K562 (cell line): Measurements from ENCODE around the gene TLR8. TPM values are rescaled to one million over a fixed set of nuclear protein-coding genes. Genes with fewer than 3 reads are reported as not detected.

ENCODE experiments used
- ATAC-seq: fragments of 200-7000 bp; cut with Tn5 transposase; 3 replicates; pipeline ENCODE4 v1.9.1; 2020; ENCODE audit warnings: moderate library complexity
- BruUV-seq: library from RNA; stranded (reverse); fragments of 400-500 nt; replicated peaks from 2 replicates; lab custom pipeline; 2021; lab: Mats Ljungman, UMichigan
- CTCF ChIA-PET: fragments of 300-600 bp; formaldehyde crosslinking; extraction: SDS; loops from one replicate; lab custom pipeline; 2021; ENCODE audit warnings: low intra/inter-chr PET ratio; lab: Yijun Ruan, JAX
- POLR2A ChIA-PET: fragments of 300-600, 350-650 bp; sonication (Branson Sonifier 250); formaldehyde crosslinking; extraction: SDS; loops from one replicate; lab custom pipeline; 2021; ENCODE audit warnings: antibody characterized with exemption, inconsistent platforms; lab: Yijun Ruan, JAX
- DNase-seq, 4 experiments: peaks; one replicate each; pipeline versions ENCODE4 v3.0.0 to v3.0.0-alpha.2; 2011 to 2018; ENCODE audit warnings: low spot score in 3 of 4, mixed read lengths in 3 of 4; ENCODE audit errors: extremely low read depth in 1 of 4
- FAIRE-seq: peaks from 2 replicates; lab custom pipeline; 2011; peaks lifted over from hg19 to GRCh38; lab: Jason Lieb, UNC
- H2AFZ ChIP-seq: 2 replicates; pipeline ENCODE4 v1.6.0; 2011; ENCODE audit warnings: low read depth, low read length, control low read depth, inconsistent platforms
- H3K27ac ChIP-seq: fragments of 200-600 bp; 3 replicates; pipeline ENCODE4 v1.8.0; 2011; ENCODE audit warnings: low read depth, mild to moderate bottlenecking, control low read depth, inconsistent platforms, low read length, moderate library complexity, mixed read lengths; ENCODE audit errors: extremely low read depth
- H3K27me3 ChIP-seq, 2 experiments: fragments of 300-600 bp in 1 of 2; 2 replicates in 1 of 2; 3 replicates in 1 of 2; pipeline versions ENCODE4 v1.6.0 to v1.8.0; 2011; ENCODE audit warnings: inconsistent platforms in 2 of 2, low read length in 2 of 2, mild to moderate bottlenecking in 1 of 2, mixed read lengths in 1 of 2, moderate library complexity in 1 of 2; ENCODE audit not compliant: control insufficient read depth in 2 of 2, insufficient read depth in 2 of 2
- H3K36me3 ChIP-seq: fragments of 300-600 bp; 3 replicates; pipeline ENCODE4 v1.8.0; 2011; ENCODE audit warnings: mild to moderate bottlenecking, low read length, inconsistent platforms; ENCODE audit not compliant: control insufficient read depth, insufficient read depth
- H3K4me1 ChIP-seq, 2 experiments: fragments of 200-600 bp in 1 of 2; replicated peaks in 1 of 2; 2 replicates in 1 of 2; 3 replicates in 1 of 2; pipeline versions ENCODE4 v1.5.1 to v1.8.0; 2011; ENCODE audit warnings: inconsistent platforms in 2 of 2, low read length in 2 of 2, mild to moderate bottlenecking in 1 of 2, mixed read lengths in 1 of 2, moderate library complexity in 1 of 2; ENCODE audit not compliant: control insufficient read depth in 2 of 2, insufficient read depth in 2 of 2
- H3K4me2 ChIP-seq: 2 replicates; pipeline ENCODE4 v1.6.1; 2011; ENCODE audit warnings: low read length, control low read depth, inconsistent platforms, mixed read lengths; ENCODE audit not compliant: insufficient read depth
- H3K4me3 ChIP-seq: fragments of 200-600 bp; sonication (generic), shearing (Covaris generic); 2 replicates; pipeline ENCODE4 v1.5.1; 2016; ENCODE audit warnings: control low read depth, inconsistent platforms
- H3K79me2 ChIP-seq: fragments of 200-600 bp; 3 replicates; pipeline ENCODE4 v1.8.0; 2011; ENCODE audit warnings: low read length, inconsistent platforms; ENCODE audit not compliant: control insufficient read depth, insufficient read depth
- H3K9ac ChIP-seq, 2 experiments: 2 replicates each; pipeline versions ENCODE4 v1.6.0 to v1.6.1; 2011; ENCODE audit warnings: low read depth in 2 of 2, low read length in 2 of 2, control low read depth in 1 of 2, inconsistent platforms in 1 of 2, mild to moderate bottlenecking in 1 of 2, mixed read lengths in 1 of 2; ENCODE audit not compliant: insufficient read depth in 1 of 2
- H3K9me1 ChIP-seq: one replicate; pipeline ENCODE4 v1.6.0; 2011; ENCODE audit warnings: inconsistent platforms, mild to moderate bottlenecking, low read length, moderate library complexity; ENCODE audit not compliant: control insufficient read depth, insufficient read depth
- H3K9me3 ChIP-seq: replicated peaks from 2 replicates; pipeline ENCODE4 v1.5.1; 2011; ENCODE audit warnings: low read depth, low read length, inconsistent platforms; ENCODE audit not compliant: control insufficient read depth, insufficient read depth
- H4K20me1 ChIP-seq: replicated peaks from 2 replicates; pipeline ENCODE4 v1.6.1; 2011; ENCODE audit warnings: low read length, inconsistent platforms, mixed read lengths; ENCODE audit not compliant: control insufficient read depth, insufficient read depth
- ATF7 ChIP-seq: fragments of 450-650 bp; IDR thresholded peaks from 2 replicates; pipeline ENCODE4 v1.7.1; 2014; ENCODE audit warnings: mild to moderate bottlenecking, moderate library complexity
- EZH2 ChIP-seq: IDR thresholded peaks from 2 replicates; pipeline ENCODE4 v1.6.1; 2012; ENCODE audit warnings: low read depth, mild to moderate bottlenecking, inconsistent platforms, low read length, borderline replicate concordance
- KAT2B ChIP-seq: IDR thresholded peaks from one replicate; pipeline ENCODE4 v1.6.1; 2012; ENCODE audit warnings: low read depth, mild to moderate bottlenecking, control low read depth, inconsistent platforms, low read length, moderate library complexity
- NCOA1 ChIP-seq: fragments of 450-650 bp; IDR thresholded peaks from 2 replicates; pipeline ENCODE4 v1.6.1; 2016; ENCODE audit warnings: low read depth
- NR2C2 ChIP-seq, 2 experiments: fragments of 200-800 bp in 1 of 2; sonication (Bioruptor generic) in 1 of 2; sonication (generic) in 1 of 2; formaldehyde crosslinking in 1 of 2; IDR thresholded peaks; 2 replicates each; pipeline versions ENCODE4 v1.6.1 to v1.8.0; 2016 to 2022; ENCODE audit warnings: mild to moderate bottlenecking in 1 of 2, missing compliant biosample characterization in 1 of 2, missing genetic modification characterization in 1 of 2, missing genetic modification reagents in 1 of 2
- POLR3G ChIP-seq: IDR thresholded peaks from 2 replicates; pipeline ENCODE4 v1.6.1; 2011; ENCODE audit not compliant: insufficient read length, insufficient replicate concordance; ENCODE audit errors: extremely low read depth
- RBM25 ChIP-seq: fragments of 200-400 bp; formaldehyde crosslinking; IDR thresholded peaks from 2 replicates; pipeline ENCODE4 v1.6.1; 2018; ENCODE audit warnings: low read length, low read depth, moderate library complexity; ENCODE audit not compliant: severe bottlenecking
- WHSC1 ChIP-seq: IDR thresholded peaks from one replicate; pipeline ENCODE4 v1.6.1; 2012; ENCODE audit warnings: low read length, control low read depth, inconsistent platforms
- ZFP1 ChIP-seq: fragments of 450-650 bp; formaldehyde crosslinking; IDR thresholded peaks from 2 replicates; pipeline ENCODE4 v1.4.0; 2020; ENCODE audit warnings: mild to moderate bottlenecking, mixed read lengths
- ZNF324 ChIP-seq: fragments of 250-450 bp; sonication (Bioruptor Pico); IDR thresholded peaks from 2 replicates; pipeline ENCODE4 v1.4.0; 2020; ENCODE audit warnings: mild to moderate bottlenecking
- WGBS: fragments of 100-300 bp; shearing (Covaris generic); methylation state at CpG from one replicate; pipeline ENCODE4 v1.1.6; 2016; ENCODE audit warnings: low coverage, mixed read lengths; ENCODE audit not compliant: insufficient coverage; ENCODE audit errors: missing lambda C conversion rate; 5-methylcytosine and 5-hydroxymethylcytosine counted together
- in situ Hi-C: fragments of 300-500 bp; cut with MboI; formaldehyde crosslinking; loops from 4 replicates; pipeline ENCODE4 v1.15.0; 2018; ENCODE audit warnings: inconsistent platforms, mixed read lengths
- intact Hi-C: fragments of 100-400 bp; cut with micrococcal nuclease; formaldehyde crosslinking; loops from 2 replicates; pipeline ENCODE4 v1.14.2; 2022
- polyA plus RNA-seq, 8 experiments: library from polyadenylated mRNA; depleted of rRNA in 4 of 8; stranded (reverse) in 5 of 8; unstranded in 3 of 8; fragments of >200 nt; fragmentation: Nextera tagmentation in 2 of 8; fragmentation: Illumina TruSeq in 1 of 8; extraction: Ambion mirVana in 2 of 8; extraction: Trizol in 1 of 8; gene quantifications; 2 replicates each; pipeline versions ENCODE4 v1.2.1 to v1.2.3, GENCODE V29; 2011 to 2014; ENCODE audit warnings: inconsistent platforms in 1 of 8, missing spikeins in 1 of 8
- total RNA-seq, 7 experiments: library from RNA; depleted of rRNA in 6 of 7; stranded (reverse); fragments of >200 nt in 6 of 7; fragmentation: Illumina TruSeq in 2 of 7; extraction: Trizol in 2 of 7; gene quantifications; 2 replicates each; pipeline versions ENCODE4 v1.2.1 to v1.2.3, GENCODE V29; 2011 to 2021; ENCODE audit warnings: low replicate concordance in 1 of 7
- TF ChIP-seq, protein P1 (sequence below), 2 experiments: fragments of 450-650 bp; IDR thresholded peaks; 2 replicates each; pipeline ENCODE4 v1.6.1; 2016
- TF ChIP-seq, protein P2 (sequence below): fragments of 200-400 bp; formaldehyde crosslinking; IDR thresholded peaks from 2 replicates; pipeline ENCODE4 v1.6.1; 2017; ENCODE audit warnings: mild to moderate bottlenecking, low read depth, low read length, moderate library complexity
- TF ChIP-seq, protein P3 (sequence below): fragments of 200-800 bp; sonication (Bioruptor generic); IDR thresholded peaks from 2 replicates; pipeline ENCODE4 v1.6.1; 2016; ENCODE audit warnings: missing genetic modification characterization, missing compliant biosample characterization

The TLR8 gene
- total and polyA plus RNA-seq, 9 of the 15 experiments (the other 6 are each of a cell fraction or from before 2014, with no cell fraction given) = not detected

DNA sequence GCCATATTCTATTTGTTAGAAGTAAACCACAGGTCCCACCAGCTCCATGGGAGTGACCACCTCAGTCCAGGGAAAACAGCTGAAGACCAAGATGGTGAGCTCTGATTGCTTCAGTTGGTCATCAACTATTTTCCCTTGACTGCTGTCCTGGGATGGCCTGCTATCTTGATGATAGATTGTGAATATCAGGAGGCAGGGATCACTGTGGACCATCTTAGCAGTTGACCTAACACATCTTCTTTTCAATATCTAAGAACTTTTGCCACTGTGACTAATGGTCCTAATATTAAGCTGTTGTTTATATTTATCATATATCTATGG, 16.1 kb downstream of the TLR8 start (continued):
- TF ChIP-seq, protein P1, sequence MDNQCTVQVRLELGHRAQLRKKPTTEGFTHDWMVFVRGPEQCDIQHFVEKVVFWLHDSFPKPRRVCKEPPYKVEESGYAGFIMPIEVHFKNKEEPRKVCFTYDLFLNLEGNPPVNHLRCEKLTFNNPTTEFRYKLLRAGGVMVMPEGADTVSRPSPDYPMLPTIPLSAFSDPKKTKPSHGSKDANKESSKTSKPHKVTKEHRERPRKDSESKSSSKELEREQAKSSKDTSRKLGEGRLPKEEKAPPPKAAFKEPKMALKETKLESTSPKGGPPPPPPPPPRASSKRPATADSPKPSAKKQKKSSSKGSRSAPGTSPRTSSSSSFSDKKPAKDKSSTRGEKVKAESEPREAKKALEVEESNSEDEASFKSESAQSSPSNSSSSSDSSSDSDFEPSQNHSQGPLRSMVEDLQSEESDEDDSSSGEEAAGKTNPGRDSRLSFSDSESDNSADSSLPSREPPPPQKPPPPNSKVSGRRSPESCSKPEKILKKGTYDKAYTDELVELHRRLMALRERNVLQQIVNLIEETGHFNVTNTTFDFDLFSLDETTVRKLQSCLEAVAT (IDR thresholded peaks at IDR 0.05) = peak in 1 of 2 experiments; percentile 92; a peak in 2 of 4 replicates

DNA sequence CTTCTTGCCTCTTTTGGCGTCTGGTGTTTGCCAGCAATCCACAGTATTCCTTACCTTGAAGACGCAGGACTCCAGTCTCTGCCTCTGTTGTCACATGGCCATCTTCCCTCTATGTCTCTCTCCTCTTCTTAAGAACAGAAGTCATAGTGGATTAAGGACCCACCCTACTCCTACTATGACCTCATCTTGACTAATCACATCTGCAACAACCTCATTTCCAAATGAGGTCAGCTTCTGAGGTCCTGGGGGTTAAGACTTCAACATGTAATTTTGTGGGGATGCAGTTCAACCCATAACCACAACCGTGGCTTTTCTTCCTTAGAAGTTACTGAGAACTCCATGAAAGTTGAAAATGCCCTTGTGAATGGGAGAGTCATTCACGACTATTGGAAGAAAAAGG, 23.3 kb downstream of the TLR8 start:
- Histone ChIP-seq H4K20me1 (no peaks in the 10 kb centered on the region), H3K4me3 (no peak overlapping the region), H3K9ac (no peak overlapping the region), H2AFZ (no peak overlapping the region), H3K9me3 (no peaks in the 10 kb centered on the region), H3K36me3 (no peaks in the 10 kb centered on the region), H3K4me1 (peaks cover 0 to 5% of the 10 kb centered on the region in 2 experiments; a peak in 2 of 5 replicates), H3K27ac (peak overlapping the region; percentile 11; the same call in 1 of the 3 replicates), H3K79me2 (no peaks in the 10 kb centered on the region), H3K27me3 (no peaks in the 10 kb centered on the region), H3K4me2 (no peak overlapping the region), H3K9me1 (no peaks in the 10 kb centered on the region)
- POLR2A ChIA-PET = no interaction called here
- ATAC-seq (peak; percentile 54), FAIRE-seq (no peak), DNase-seq (no peak)
- no TSS peak for BruUV-seq
- CTCF ChIA-PET = no interaction called here
- intact Hi-C loops = no loop called here
- in situ Hi-C loops = no loop called here
- WGBS = 36% methylated on average over 4 of the region's 4 CpGs
- TF ChIP-seq, protein P2, sequence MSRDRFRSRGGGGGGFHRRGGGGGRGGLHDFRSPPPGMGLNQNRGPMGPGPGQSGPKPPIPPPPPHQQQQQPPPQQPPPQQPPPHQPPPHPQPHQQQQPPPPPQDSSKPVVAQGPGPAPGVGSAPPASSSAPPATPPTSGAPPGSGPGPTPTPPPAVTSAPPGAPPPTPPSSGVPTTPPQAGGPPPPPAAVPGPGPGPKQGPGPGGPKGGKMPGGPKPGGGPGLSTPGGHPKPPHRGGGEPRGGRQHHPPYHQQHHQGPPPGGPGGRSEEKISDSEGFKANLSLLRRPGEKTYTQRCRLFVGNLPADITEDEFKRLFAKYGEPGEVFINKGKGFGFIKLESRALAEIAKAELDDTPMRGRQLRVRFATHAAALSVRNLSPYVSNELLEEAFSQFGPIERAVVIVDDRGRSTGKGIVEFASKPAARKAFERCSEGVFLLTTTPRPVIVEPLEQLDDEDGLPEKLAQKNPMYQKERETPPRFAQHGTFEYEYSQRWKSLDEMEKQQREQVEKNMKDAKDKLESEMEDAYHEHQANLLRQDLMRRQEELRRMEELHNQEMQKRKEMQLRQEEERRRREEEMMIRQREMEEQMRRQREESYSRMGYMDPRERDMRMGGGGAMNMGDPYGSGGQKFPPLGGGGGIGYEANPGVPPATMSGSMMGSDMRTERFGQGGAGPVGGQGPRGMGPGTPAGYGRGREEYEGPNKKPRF = no peak
- TF ChIP-seq POLR3G (no peak), NCOA1 (no peak), NR2C2 (CRISPR knock-in tag; IDR thresholded peaks at IDR 0.05) (no peak), NR2C2 (tag; IDR thresholded peaks at IDR 0.05) (0 out of 2 replicates have a peak, but pooled peaks have one; percentile 48), ZFP1 (CRISPR knock-in tag) (no peak), RBM25 (no peak), EZH2 (no peak), WHSC1 (no peak), ATF7 (peak; percentile 57; the same call in 1 of the 2 replicates), KAT2B (no peak), ZNF324 (CRISPR knock-in tag) (no peak)
- TF ChIP-seq, protein P3, sequence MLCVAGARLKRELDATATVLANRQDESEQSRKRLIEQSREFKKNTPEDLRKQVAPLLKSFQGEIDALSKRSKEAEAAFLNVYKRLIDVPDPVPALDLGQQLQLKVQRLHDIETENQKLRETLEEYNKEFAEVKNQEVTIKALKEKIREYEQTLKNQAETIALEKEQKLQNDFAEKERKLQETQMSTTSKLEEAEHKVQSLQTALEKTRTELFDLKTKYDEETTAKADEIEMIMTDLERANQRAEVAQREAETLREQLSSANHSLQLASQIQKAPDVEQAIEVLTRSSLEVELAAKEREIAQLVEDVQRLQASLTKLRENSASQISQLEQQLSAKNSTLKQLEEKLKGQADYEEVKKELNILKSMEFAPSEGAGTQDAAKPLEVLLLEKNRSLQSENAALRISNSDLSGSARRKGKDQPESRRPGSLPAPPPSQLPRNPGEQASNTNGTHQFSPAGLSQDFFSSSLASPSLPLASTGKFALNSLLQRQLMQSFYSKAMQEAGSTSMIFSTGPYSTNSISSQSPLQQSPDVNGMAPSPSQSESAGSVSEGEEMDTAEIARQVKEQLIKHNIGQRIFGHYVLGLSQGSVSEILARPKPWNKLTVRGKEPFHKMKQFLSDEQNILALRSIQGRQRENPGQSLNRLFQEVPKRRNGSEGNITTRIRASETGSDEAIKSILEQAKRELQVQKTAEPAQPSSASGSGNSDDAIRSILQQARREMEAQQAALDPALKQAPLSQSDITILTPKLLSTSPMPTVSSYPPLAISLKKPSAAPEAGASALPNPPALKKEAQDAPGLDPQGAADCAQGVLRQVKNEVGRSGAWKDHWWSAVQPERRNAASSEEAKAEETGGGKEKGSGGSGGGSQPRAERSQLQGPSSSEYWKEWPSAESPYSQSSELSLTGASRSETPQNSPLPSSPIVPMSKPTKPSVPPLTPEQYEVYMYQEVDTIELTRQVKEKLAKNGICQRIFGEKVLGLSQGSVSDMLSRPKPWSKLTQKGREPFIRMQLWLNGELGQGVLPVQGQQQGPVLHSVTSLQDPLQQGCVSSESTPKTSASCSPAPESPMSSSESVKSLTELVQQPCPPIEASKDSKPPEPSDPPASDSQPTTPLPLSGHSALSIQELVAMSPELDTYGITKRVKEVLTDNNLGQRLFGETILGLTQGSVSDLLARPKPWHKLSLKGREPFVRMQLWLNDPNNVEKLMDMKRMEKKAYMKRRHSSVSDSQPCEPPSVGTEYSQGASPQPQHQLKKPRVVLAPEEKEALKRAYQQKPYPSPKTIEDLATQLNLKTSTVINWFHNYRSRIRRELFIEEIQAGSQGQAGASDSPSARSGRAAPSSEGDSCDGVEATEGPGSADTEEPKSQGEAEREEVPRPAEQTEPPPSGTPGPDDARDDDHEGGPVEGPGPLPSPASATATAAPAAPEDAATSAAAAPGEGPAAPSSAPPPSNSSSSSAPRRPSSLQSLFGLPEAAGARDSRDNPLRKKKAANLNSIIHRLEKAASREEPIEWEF (CRISPR knock-in tag) = no peak
